ENCODE results near the gene B3GNT5. TPM values are rescaled to one million over a fixed set of nuclear protein-coding genes. Genes with fewer than 3 reads are reported as not detected.

Gene B3GNT5
- total and polyA plus RNA-seq, 2 of the 8 experiments (the other 6 are each of a cell fraction or from before 2014, with no cell fraction given): 2.4 to 9.7 TPM

GRCh38 chr3:183285828-183286457 lies 32.9 kb downstream of the B3GNT5 start:
- no peak overlapping the region for H2BK12ac ChIP-seq (ENCODE audit: low read depth, low read length)
- TF ChIP-seq MAFK (IDR thresholded peaks at IDR 0.05; ENCODE audit: low read depth, low read length) (no peak), POLR2AphosphoS5 (IDR thresholded peaks at IDR 0.05; ENCODE audit: low read depth, low read length) (no peak), YY1 (IDR thresholded peaks at IDR 0.05; ENCODE audit: low read depth, low read length) (no peak), MAX (IDR thresholded peaks at IDR 0.05) (no peak), E2F6 (IDR thresholded peaks at IDR 0.05) (no peak), TBP (IDR thresholded peaks at IDR 0.05; ENCODE audit: low read depth, low read length) (no peak), EGR1 (IDR thresholded peaks at IDR 0.05; ENCODE audit: borderline replicate concordance, low read depth, low read length) (no peak)
- no peaks in the 10 kb centered on the region for H3K79me1 ChIP-seq (ENCODE audit: low read depth, low read length)
- no peak overlapping the region for H3K27ac ChIP-seq (ENCODE audit: low read depth, low read length)
- ChIA-PET POLR2A (ENCODE audit: partially characterized antibody) (interaction anchor here (1.4 kb wide), 1 partner anchor 9 kb away, joined by 3 read pairs; no protein-coding TSS in a partner anchor), CTCF (ENCODE audit: partially characterized antibody) (interaction anchor here (0.6 to 1.8 kb wide), 4 partner anchors 11 to 97 kb away, joined by 3 to 6 read pairs (median 4); no protein-coding TSS in a partner anchor)
- no peak overlapping the region for H4K91ac ChIP-seq (replicated peaks; ENCODE audit: insufficient read length, low read length)
- no peak overlapping the region for H3K4me3 ChIP-seq (ENCODE audit: extremely low read depth in 1 of 4, insufficient read depth in 2 of 4, low read depth in 3 of 4, low read length in 4 of 4)
- H4K5ac ChIP-seq (ENCODE audit: insufficient read length, low read depth, low read length): no peak overlapping the region
- H3K14ac ChIP-seq (ENCODE audit: insufficient read length): no peak overlapping the region
- no peak overlapping the region for H2AK5ac ChIP-seq (ENCODE audit: low read depth, low read length)
- 91% methylated on average over 10 of the region's 10 CpGs; no CpG with 5 or more reads in 1 of the 2 experiments for WGBS, 2 experiments (ENCODE audit: extremely low coverage in 1 of 2, insufficient coverage in 1 of 2, insufficient read length in 1 of 2, insufficient replicate concordance in 2 of 2, low coverage in 1 of 2, low lambda C conversion rate in 2 of 2, missing lambda C conversion rate in 1 of 2)
- H2BK20ac ChIP-seq (ENCODE audit: low read length): no peak overlapping the region
- H3K36me3 ChIP-seq (ENCODE audit: control insufficient read depth in 2 of 4, insufficient read depth in 4 of 4, low read length in 3 of 4): peaks cover 0 to 3% (median 0%) of the 10 kb centered on the region in 4 experiments; a peak in 2 of 8 replicates
- no peaks in the 10 kb centered on the region for H3K79me2 ChIP-seq (ENCODE audit: control insufficient read depth in 1 of 2, insufficient read depth in 2 of 2, low read length in 2 of 2)
- no peak overlapping the region for H3K18ac ChIP-seq (ENCODE audit: extremely low read depth, low read length)
- no peak overlapping the region for H3K56ac ChIP-seq (replicated peaks; ENCODE audit: insufficient read length, low read depth, low read length)
- H4K8ac ChIP-seq (ENCODE audit: extremely low read depth, insufficient read depth, low read length): no peak overlapping the region
- H2BK120ac ChIP-seq (replicated peaks; ENCODE audit: low read depth, low read length): no peak overlapping the region
- FAIRE-seq: no peak
- no peak overlapping the region for H2BK15ac ChIP-seq (ENCODE audit: low read length)
- H3K27me3 ChIP-seq (replicated peaks in 1 of 4; ENCODE audit: control insufficient read depth in 3 of 4, extremely low read depth in 1 of 4, insufficient read depth in 3 of 4, low read length in 3 of 4): no peaks in the 10 kb centered on the region
- no peak overlapping the region for H3K4me2 ChIP-seq (ENCODE audit: insufficient read depth in 1 of 2, low read depth in 2 of 2, low read length in 2 of 2)
- DNase-seq (ENCODE audit: low read depth in 1 of 2, low spot score in 2 of 2): no peak
- no peaks in the 10 kb centered on the region; a peak in 1 of 7 replicates for H3K4me1 ChIP-seq (replicated peaks in 1 of 4; ENCODE audit: control insufficient read depth in 3 of 4, insufficient read depth in 4 of 4, low read length in 3 of 4)
- no peak overlapping the region for H3K23ac ChIP-seq (ENCODE audit: insufficient read length)
- no peak overlapping the region for H3K9ac ChIP-seq (replicated peaks in 1 of 4; ENCODE audit: extremely low read depth in 1 of 4, low read depth in 3 of 4, low read length in 3 of 4)
- H2AFZ ChIP-seq (ENCODE audit: low read length): no peak overlapping the region
- H3K23me2 ChIP-seq (ENCODE audit: low read depth, low read length): no peaks in the 10 kb centered on the region
- no peaks in the 10 kb centered on the region for H3K9me3 ChIP-seq (ENCODE audit: insufficient read depth in 2 of 2, low read depth in 1 of 2, low read length in 1 of 2)
- H3K4ac ChIP-seq (replicated peaks; ENCODE audit: insufficient read length, low read depth, low read length): no peak overlapping the region
- no peak overlapping the region for H2BK5ac ChIP-seq (ENCODE audit: low read depth, low read length)
- no peaks in the 10 kb centered on the region for H4K20me1 ChIP-seq (replicated peaks in 1 of 2; ENCODE audit: control insufficient read depth in 1 of 2, insufficient read depth in 2 of 2, low read length in 2 of 2)

All from H1 (cell line).